Mesenchymal stem cell (in vitro differentiated cells and primary cell): ENCODE measurements around the gene ACAP3.

Source experiments
- DNase-seq: peaks from one replicate; pipeline ENCODE4 v3.0.0-alpha.2; 2013
- H2AFZ ChIP-seq: one replicate; pipeline ENCODE4 v1.6.1; 2013; ENCODE audit warnings: low read depth, mild to moderate bottlenecking, control low read depth, inconsistent platforms, low read length, moderate library complexity
- H2AK5ac ChIP-seq: 2 replicates; pipeline ENCODE4 v1.6.1; 2013; ENCODE audit warnings: low read length, moderate library complexity, mild to moderate bottlenecking, inconsistent platforms; ENCODE audit not compliant: severe bottlenecking
- H2BK120ac ChIP-seq: one replicate; pipeline ENCODE4 v1.6.1; 2013; ENCODE audit warnings: low read depth, mild to moderate bottlenecking, inconsistent platforms, low read length, moderate library complexity
- H2BK12ac ChIP-seq, 2 experiments: one replicate each; pipeline ENCODE4 v1.6.1; 2013; ENCODE audit warnings: inconsistent platforms in 2 of 2, low read length in 2 of 2, mild to moderate bottlenecking in 2 of 2, moderate library complexity in 2 of 2, control low read depth in 1 of 2
- H2BK15ac ChIP-seq: one replicate; pipeline ENCODE4 v1.6.1; 2013; ENCODE audit warnings: mild to moderate bottlenecking, low read depth, inconsistent platforms; ENCODE audit not compliant: poor library complexity, severe bottlenecking
- H2BK5ac ChIP-seq: 2 replicates; pipeline ENCODE4 v1.6.1; 2013; ENCODE audit warnings: low read depth, mild to moderate bottlenecking, low read length, control low read depth, inconsistent platforms; ENCODE audit not compliant: poor library complexity, severe bottlenecking
- H3K14ac ChIP-seq, 2 experiments: one replicate each; pipeline ENCODE4 v1.6.1; 2013; ENCODE audit warnings: inconsistent platforms in 2 of 2, low read length in 2 of 2, control low read depth in 1 of 2, mild to moderate bottlenecking in 1 of 2, moderate library complexity in 1 of 2
- H3K18ac ChIP-seq, 2 experiments: one replicate each; pipeline ENCODE4 v1.6.1; 2013; ENCODE audit warnings: inconsistent platforms in 2 of 2, low read length in 2 of 2, control low read depth in 1 of 2, low read depth in 1 of 2, mild to moderate bottlenecking in 1 of 2
- H3K23ac ChIP-seq, 2 experiments: one replicate each; pipeline ENCODE4 v1.6.1; 2013; ENCODE audit warnings: inconsistent platforms in 2 of 2, low read length in 2 of 2, mild to moderate bottlenecking in 2 of 2, moderate library complexity in 2 of 2, control low read depth in 1 of 2
- H3K27ac ChIP-seq: 2 replicates; pipeline ENCODE4 v1.5.1; 2013; ENCODE audit warnings: mild to moderate bottlenecking, moderate library complexity, low read length, control low read depth, inconsistent platforms; ENCODE audit not compliant: poor library complexity, severe bottlenecking
- H3K27me3 ChIP-seq, 2 experiments: 2 replicates each; pipeline versions ENCODE4 v1.6.1 to v1.7.0; 2013; ENCODE audit warnings: low read length in 2 of 2, mild to moderate bottlenecking in 2 of 2, moderate library complexity in 2 of 2, control low read depth in 1 of 2, inconsistent platforms in 1 of 2; ENCODE audit not compliant: control insufficient read depth in 1 of 2, insufficient read depth in 1 of 2
- H3K36me3 ChIP-seq, 2 experiments: 2 replicates each; pipeline versions ENCODE4 v1.6.1 to v1.7.0; 2013; ENCODE audit warnings: low read length in 2 of 2, control low read depth in 1 of 2, inconsistent platforms in 1 of 2, low read depth in 1 of 2, mild to moderate bottlenecking in 1 of 2; ENCODE audit not compliant: insufficient read depth in 2 of 2, control insufficient read depth in 1 of 2
- H3K4ac ChIP-seq, 2 experiments: one replicate each; pipeline ENCODE4 v1.6.1; 2013; ENCODE audit warnings: inconsistent platforms in 2 of 2, low read length in 2 of 2, mild to moderate bottlenecking in 2 of 2, moderate library complexity in 2 of 2, control low read depth in 1 of 2, low read depth in 1 of 2
- H3K4me1 ChIP-seq: 2 replicates; pipeline ENCODE4 v1.6.1; 2013; ENCODE audit warnings: low read depth, low read length, control low read depth; ENCODE audit not compliant: control insufficient read depth, insufficient read depth
- H3K4me2 ChIP-seq: 2 replicates; pipeline ENCODE4 v1.6.1; 2013; ENCODE audit warnings: low read length, mild to moderate bottlenecking, inconsistent platforms; ENCODE audit not compliant: poor library complexity, severe bottlenecking
- H3K4me3 ChIP-seq, 2 experiments: 2 replicates each; pipeline versions ENCODE4 v1.5.1 to v1.7.0; 2013; ENCODE audit warnings: low read length in 2 of 2, mild to moderate bottlenecking in 2 of 2, control low read depth in 1 of 2, low read depth in 1 of 2; ENCODE audit not compliant: insufficient read depth in 1 of 2
- H3K79me1 ChIP-seq: replicated peaks from 2 replicates; pipeline ENCODE4 v1.6.1; 2013; ENCODE audit warnings: mild to moderate bottlenecking, control low read depth, low read length, inconsistent platforms; ENCODE audit not compliant: poor library complexity, severe bottlenecking
- H3K9ac ChIP-seq: 2 replicates; pipeline ENCODE4 v1.7.0; 2013; ENCODE audit warnings: mild to moderate bottlenecking, low read length, moderate library complexity
- H3K9me3 ChIP-seq: 2 replicates; pipeline ENCODE4 v1.7.0; 2013; ENCODE audit warnings: mild to moderate bottlenecking, low read length; ENCODE audit not compliant: control insufficient read depth
- H4K8ac ChIP-seq: one replicate; pipeline ENCODE4 v1.6.1; 2013; ENCODE audit warnings: inconsistent platforms, mild to moderate bottlenecking, low read length, moderate library complexity
- H4K91ac ChIP-seq: one replicate; pipeline ENCODE4 v1.6.1; 2013; ENCODE audit warnings: mild to moderate bottlenecking, low read length, inconsistent platforms
- WGBS: methylation state at CpG from one replicate; pipeline ENCODE4 v1.1.7; 2013; ENCODE audit warnings: mixed read lengths; 5-methylcytosine and 5-hydroxymethylcytosine counted together

The ACAP3 gene

DNA sequence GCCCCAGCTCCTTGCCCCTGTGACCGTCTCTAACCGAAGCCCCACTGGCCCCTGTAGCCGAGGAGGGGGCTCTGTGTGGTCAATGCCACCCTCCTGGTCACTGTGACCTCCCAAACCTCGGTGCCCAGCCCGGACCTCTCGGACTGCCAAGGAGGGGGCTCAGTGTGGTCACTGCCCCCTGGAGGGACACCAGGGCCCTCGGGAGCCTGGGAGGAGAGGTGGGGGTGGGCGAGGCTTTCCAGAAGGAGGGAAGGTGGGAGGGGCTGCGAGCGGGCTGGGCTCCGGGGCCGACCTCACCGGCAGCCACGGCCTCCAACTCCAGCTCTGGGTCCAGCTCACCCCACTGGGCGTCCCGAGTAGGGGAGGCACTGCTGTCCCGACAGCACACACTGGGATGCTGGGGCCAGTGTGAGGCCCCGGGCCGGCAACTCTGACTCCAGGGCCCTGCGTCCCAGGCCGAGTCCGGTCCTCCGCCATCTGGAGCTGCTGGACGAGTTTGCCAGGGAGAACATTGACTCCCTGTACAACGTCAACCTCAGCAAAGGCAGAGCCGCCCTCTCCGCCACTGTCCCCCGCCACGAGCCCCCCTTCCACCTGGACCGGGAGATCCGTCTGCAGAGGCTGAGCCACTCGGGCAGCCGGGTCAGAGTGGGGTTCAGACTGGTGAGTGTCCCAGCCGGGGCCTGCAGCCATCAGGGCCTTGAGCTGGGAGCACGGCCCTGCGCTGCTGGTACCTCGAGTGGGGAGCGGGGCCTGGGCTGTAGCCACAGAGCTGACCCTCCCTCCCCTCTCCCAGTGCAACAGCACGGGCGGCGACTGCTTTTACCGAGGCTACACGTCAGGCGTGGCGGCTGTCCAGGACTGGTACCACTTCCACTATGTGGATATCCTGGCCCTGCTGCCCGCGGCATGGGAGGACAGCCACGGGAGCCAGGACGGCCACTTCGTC lies 21.1 kb downstream of the ACAP3 start:
- H3K27ac ChIP-seq, result no peak overlapping the region
- no peak overlapping the region for H3K4me3 ChIP-seq
- H2BK5ac ChIP-seq, result no peak overlapping the region
- H2BK15ac ChIP-seq, result peak overlapping the region; percentile 44
- no peak overlapping the region for H4K8ac ChIP-seq
- no peak overlapping the region for H2AK5ac ChIP-seq
- peaks cover 0 to 4% of the 10 kb centered on the region in 2 experiments for H3K36me3 ChIP-seq
- DNase-seq, result no peak
- H3K79me1 ChIP-seq, result no peaks in the 10 kb centered on the region
- H3K4me1 ChIP-seq, result peaks cover 31% of the 10 kb centered on the region
- H2BK120ac ChIP-seq, result no peak overlapping the region
- no peak overlapping the region for H3K4me2 ChIP-seq
- H3K9ac ChIP-seq, result no peak overlapping the region
- H3K9me3 ChIP-seq, result no peaks in the 10 kb centered on the region
- 85% methylated on average over 43 of the region's 50 CpGs for WGBS
- H3K18ac ChIP-seq, result no peak overlapping the region
- H3K14ac ChIP-seq, result no peak overlapping the region
- peak overlapping the region; percentile 43 for H4K91ac ChIP-seq
- H3K23ac ChIP-seq, result no peak overlapping the region
- H2BK12ac ChIP-seq, result no peak overlapping the region
- no peak overlapping the region for H2AFZ ChIP-seq
- H3K27me3 ChIP-seq, result peaks cover 0 to 33% of the 10 kb centered on the region in 2 experiments
- no peak overlapping the region for H3K4ac ChIP-seq

GRCh38 chr1:1285611-1286311 lies 22.0 kb downstream of the ACAP3 start:
- Histone ChIP-seq H2AFZ (no peak overlapping the region), H3K27me3 (peaks cover 0 to 33% of the 10 kb centered on the region in 2 experiments), H3K9me3 (no peaks in the 10 kb centered on the region), H3K4ac (no peak overlapping the region), H3K4me2 (no peak overlapping the region), H2BK15ac (no peak overlapping the region), H3K27ac (no peak overlapping the region), H2BK12ac (no peak overlapping the region), H3K14ac (peak overlapping the region in 1 of 2 experiments; percentile 18), H3K4me3 (no peak overlapping the region), H3K36me3 (no peaks in the 10 kb centered on the region), H3K18ac (no peak overlapping the region), H4K8ac (no peak overlapping the region), H3K4me1 (peaks cover 24% of the 10 kb centered on the region), H3K9ac (no peak overlapping the region), H3K79me1 (no peaks in the 10 kb centered on the region), H2BK120ac (no peak overlapping the region), H3K23ac (no peak overlapping the region), H2BK5ac (no peak overlapping the region), H4K91ac (no peak overlapping the region), H2AK5ac (no peak overlapping the region)
- 93% methylated on average over 33 of the region's 37 CpGs for WGBS
- no peak for DNase-seq

DNA sequence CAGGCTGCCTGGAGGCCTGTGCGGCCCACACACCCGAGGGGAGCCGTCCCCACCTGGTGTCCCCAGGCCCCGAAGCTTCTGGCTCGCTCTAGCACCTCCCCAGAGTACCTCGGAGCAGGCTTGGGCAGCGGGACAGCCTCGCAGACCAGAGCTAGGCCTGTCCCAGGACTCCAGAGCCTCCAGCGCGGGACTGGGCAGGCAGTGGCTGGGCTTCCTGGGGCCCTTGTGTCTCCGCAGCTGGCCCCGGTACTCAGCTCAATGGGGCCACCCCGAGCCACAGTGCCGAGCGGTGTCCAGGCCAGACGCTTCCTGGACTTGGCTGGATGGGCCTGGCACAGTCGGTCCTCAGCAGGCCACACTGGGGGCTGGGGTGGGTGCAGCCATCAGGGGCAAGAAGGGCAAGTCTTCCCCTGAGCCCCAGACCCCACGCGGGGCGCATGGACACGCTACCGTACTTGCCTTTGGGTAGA lies 22.6 kb downstream of the ACAP3 start:
- Histone ChIP-seq H2BK15ac (no peak overlapping the region), H3K4me3 (no peak overlapping the region), H2BK5ac (no peak overlapping the region), H2AFZ (no peak overlapping the region), H3K36me3 (no peaks in the 10 kb centered on the region), H3K4me2 (no peak overlapping the region), H3K23ac (no peak overlapping the region), H4K8ac (no peak overlapping the region), H3K9ac (no peak overlapping the region), H2BK12ac (no peak overlapping the region), H2AK5ac (no peak overlapping the region), H3K18ac (no peak overlapping the region), H3K4ac (no peak overlapping the region), H3K14ac (no peak overlapping the region), H4K91ac (no peak overlapping the region), H3K27me3 (peaks cover 0 to 33% of the 10 kb centered on the region in 2 experiments), H3K4me1 (peaks cover 19% of the 10 kb centered on the region), H3K27ac (no peak overlapping the region), H3K9me3 (no peaks in the 10 kb centered on the region), H3K79me1 (no peaks in the 10 kb centered on the region), H2BK120ac (no peak overlapping the region)
- 93% methylated on average over 22 of the region's 22 CpGs for WGBS
- DNase-seq, result no peak
